ENCODE measurements around the gene LAGE3.

DNA sequence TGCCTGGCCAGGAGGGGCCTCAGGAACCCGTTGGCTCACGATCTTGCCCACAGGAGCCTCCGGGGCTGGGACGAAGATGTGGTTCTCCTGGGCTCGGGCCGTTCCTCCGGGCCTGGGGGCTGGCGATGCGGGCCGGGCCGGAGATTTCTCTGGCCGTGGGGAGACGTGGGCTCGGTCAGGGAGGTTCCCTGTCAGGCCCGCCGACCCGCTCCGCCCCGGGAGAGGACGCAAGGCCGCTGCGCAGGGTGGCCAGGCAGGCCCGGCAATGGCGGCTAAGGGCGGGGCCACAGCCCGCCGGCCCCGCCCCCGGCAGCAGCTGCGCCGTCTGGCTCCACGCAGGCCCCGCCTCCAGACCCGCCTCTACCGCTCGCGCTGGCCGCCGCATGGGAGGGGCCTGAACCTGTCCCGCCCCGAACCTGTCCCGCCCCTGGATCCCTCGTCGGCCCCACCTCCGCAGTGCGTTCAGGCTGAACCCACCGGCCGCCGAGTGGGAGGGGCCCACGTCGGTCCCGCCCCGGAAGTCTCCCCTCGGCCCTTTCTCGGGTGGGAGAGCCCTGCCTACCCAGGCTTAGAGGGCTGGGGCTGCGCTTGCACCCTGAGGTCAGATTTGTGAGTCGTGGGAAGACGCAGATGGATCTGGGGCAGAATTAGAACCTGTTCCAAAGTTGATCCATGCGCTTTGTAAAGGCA is 37.0 kb upstream of the LAGE3 start, which contains the start of gene FAM3A:
- TF ChIP-seq, protein P1, sequence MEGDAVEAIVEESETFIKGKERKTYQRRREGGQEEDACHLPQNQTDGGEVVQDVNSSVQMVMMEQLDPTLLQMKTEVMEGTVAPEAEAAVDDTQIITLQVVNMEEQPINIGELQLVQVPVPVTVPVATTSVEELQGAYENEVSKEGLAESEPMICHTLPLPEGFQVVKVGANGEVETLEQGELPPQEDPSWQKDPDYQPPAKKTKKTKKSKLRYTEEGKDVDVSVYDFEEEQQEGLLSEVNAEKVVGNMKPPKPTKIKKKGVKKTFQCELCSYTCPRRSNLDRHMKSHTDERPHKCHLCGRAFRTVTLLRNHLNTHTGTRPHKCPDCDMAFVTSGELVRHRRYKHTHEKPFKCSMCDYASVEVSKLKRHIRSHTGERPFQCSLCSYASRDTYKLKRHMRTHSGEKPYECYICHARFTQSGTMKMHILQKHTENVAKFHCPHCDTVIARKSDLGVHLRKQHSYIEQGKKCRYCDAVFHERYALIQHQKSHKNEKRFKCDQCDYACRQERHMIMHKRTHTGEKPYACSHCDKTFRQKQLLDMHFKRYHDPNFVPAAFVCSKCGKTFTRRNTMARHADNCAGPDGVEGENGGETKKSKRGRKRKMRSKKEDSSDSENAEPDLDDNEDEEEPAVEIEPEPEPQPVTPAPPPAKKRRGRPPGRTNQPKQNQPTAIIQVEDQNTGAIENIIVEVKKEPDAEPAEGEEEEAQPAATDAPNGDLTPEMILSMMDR (IDR thresholded peaks at IDR 0.05) = no peak
- TF ChIP-seq POLR2A (IDR thresholded peaks at IDR 0.05) (peak; percentile 83), EP300 (IDR thresholded peaks at IDR 0.05; ENCODE audit: low read depth) (no peak), POLR2AphosphoS5 (IDR thresholded peaks at IDR 0.05) (peak; percentile 83 to 87 (median 83))
